GM12878 (cell line): ENCODE measurements around the gene CAPN15. TPM values are rescaled to one million over a fixed set of nuclear protein-coding genes. Genes with fewer than 3 reads are reported as not detected.

ENCODE experiments used
- ATAC-seq: fragments of 200-7000 bp; cut with Tn5 transposase; 3 replicates; pipeline ENCODE4 v1.9.1; 2020; ENCODE audit warnings: mild to moderate bottlenecking, moderate library complexity
- BruUV-seq: library from RNA; stranded (reverse); fragments of 400-500 nt; replicated peaks from 2 replicates; lab custom pipeline; 2021; lab: Mats Ljungman, UMichigan
- CTCF ChIA-PET: fragments of 300-600 bp; sonication (Branson Sonifier 250); formaldehyde crosslinking; extraction: SDS; loops from one replicate; lab custom pipeline; 2021; ENCODE audit warnings: inconsistent platforms; lab: Yijun Ruan, JAX
- POLR2A ChIA-PET: fragments of 350-600 bp; formaldehyde crosslinking; extraction: SDS; loops from one replicate; lab custom pipeline; 2021; ENCODE audit warnings: inconsistent platforms; lab: Charles Lee
- RAD21 ChIA-PET: fragments of 300-600 bp; sonication (Branson Sonifier 250); formaldehyde crosslinking; loops from one replicate; lab custom pipeline; 2023; ENCODE audit warnings: antibody characterized with exemption; ENCODE audit not compliant: unreplicated experiment; lab: Charles Lee
- SMC1A ChIA-PET: fragments of 300-600 bp; sonication (Branson Sonifier 250); formaldehyde crosslinking; loops from one replicate; lab custom pipeline; 2023; ENCODE audit not compliant: unreplicated experiment, uncharacterized antibody; lab: Charles Lee
- DNase-seq: peaks from one replicate; pipeline ENCODE4 v3.0.0-alpha.2; 2011; ENCODE audit warnings: low read depth, low spot score
- FAIRE-seq: peaks from 3 replicates; lab custom pipeline; 2011; peaks lifted over from hg19 to GRCh38; lab: Jason Lieb, UNC
- H2AFZ ChIP-seq: 2 replicates; pipeline ENCODE4 v1.6.0; 2011; ENCODE audit warnings: low read depth, low read length, control low read depth; ENCODE audit not compliant: control insufficient read depth
- H3K27ac ChIP-seq: 2 replicates; pipeline ENCODE4 v1.5.1; 2011; ENCODE audit warnings: control low read depth; ENCODE audit not compliant: control insufficient read depth, insufficient read depth
- H3K27me3 ChIP-seq, 2 experiments: replicated peaks in 1 of 2; 2 replicates each; pipeline versions ENCODE4 v1.6.0 to v1.6.1; 2011; ENCODE audit warnings: low read length in 1 of 2; ENCODE audit not compliant: control insufficient read depth in 2 of 2, insufficient read depth in 2 of 2
- H3K36me3 ChIP-seq, 2 experiments: 2 replicates each; pipeline ENCODE4 v1.5.1; 2011; ENCODE audit warnings: low read length in 1 of 2; ENCODE audit not compliant: control insufficient read depth in 2 of 2, insufficient read depth in 2 of 2
- H3K4me1 ChIP-seq: 2 replicates; pipeline ENCODE4 v1.6.1; 2011; ENCODE audit warnings: mild to moderate bottlenecking, low read length, moderate library complexity, mixed read lengths; ENCODE audit not compliant: control insufficient read depth, insufficient read depth
- H3K4me2 ChIP-seq: 2 replicates; pipeline ENCODE4 v1.6.0; 2011; ENCODE audit warnings: control low read depth; ENCODE audit not compliant: control insufficient read depth, insufficient read depth
- H3K4me3 ChIP-seq: fragments of 200-600 bp; sonication (generic); 2 replicates; pipeline ENCODE4 v1.5.1; 2016
- H3K79me2 ChIP-seq: 2 replicates; pipeline ENCODE4 v1.6.0; 2011; ENCODE audit warnings: low read length; ENCODE audit not compliant: control insufficient read depth, insufficient read depth
- H3K9ac ChIP-seq: 2 replicates; pipeline ENCODE4 v1.8.0; 2011; ENCODE audit warnings: low read length, control low read depth, mixed read lengths; ENCODE audit not compliant: control insufficient read depth, insufficient read depth
- H3K9me3 ChIP-seq: replicated peaks from 3 replicates; pipeline ENCODE4 v1.5.1; 2011; ENCODE audit warnings: mild to moderate bottlenecking, low read length; ENCODE audit not compliant: control insufficient read depth, insufficient read depth
- H4K20me1 ChIP-seq: 2 replicates; pipeline ENCODE4 v1.6.0; 2011; ENCODE audit not compliant: control insufficient read depth, insufficient read depth
- BHLHE40 ChIP-seq, 2 experiments: fragments of 450-650 bp in 1 of 2; IDR thresholded peaks; 2 replicates each; pipeline ENCODE4 v1.6.1; 2011 to 2017; ENCODE audit warnings: low read depth in 2 of 2, borderline replicate concordance in 1 of 2, improper control_type of control experiment in 1 of 2, low read length in 1 of 2, mild to moderate bottlenecking in 1 of 2
- BMI1 ChIP-seq: fragments of 450-650 bp; IDR thresholded peaks from 2 replicates; pipeline ENCODE4 v1.6.1; 2016; ENCODE audit warnings: mild to moderate bottlenecking, moderate library complexity, borderline replicate concordance
- CHD4 ChIP-seq: fragments of 200-600 bp; sonication (generic); IDR thresholded peaks from 2 replicates; pipeline ENCODE4 v1.6.1; 2016; ENCODE audit warnings: mild to moderate bottlenecking
- CREB1 ChIP-seq: IDR thresholded peaks from 2 replicates; pipeline ENCODE4 v1.6.1; 2012; ENCODE audit warnings: low read depth, mild to moderate bottlenecking, inconsistent platforms
- CTCF ChIP-seq, 3 experiments: IDR thresholded peaks in 2 of 3; conservative IDR thresholded peaks in 1 of 3; 2 replicates each; pipeline ENCODE4 v1.5.1; 2011; ENCODE audit warnings: low read depth in 3 of 3, low read length in 3 of 3, mild to moderate bottlenecking in 3 of 3, control low read depth in 2 of 3, moderate library complexity in 2 of 3, inconsistent platforms in 1 of 3, mixed read lengths in 1 of 3; ENCODE audit not compliant: control insufficient read depth in 2 of 3, insufficient read depth in 1 of 3; ENCODE audit errors: extremely low read depth in 1 of 3
- JUND ChIP-seq: IDR thresholded peaks from 2 replicates; pipeline ENCODE4 v1.6.1; 2012; ENCODE audit warnings: low read depth, mild to moderate bottlenecking, low read length, improper control_type of control experiment, moderate library complexity
- POLR2A ChIP-seq: IDR thresholded peaks from 2 replicates; pipeline ENCODE4 v1.6.1; 2011; ENCODE audit warnings: low read depth, mild to moderate bottlenecking, low read length
- POU2F2 ChIP-seq: IDR thresholded peaks from 3 replicates; pipeline ENCODE4 v1.6.1; 2011; ENCODE audit warnings: low read depth, mild to moderate bottlenecking, low read length, borderline replicate concordance
- RAD21 ChIP-seq: IDR thresholded peaks from 2 replicates; pipeline ENCODE4 v1.6.1; 2011; ENCODE audit warnings: mild to moderate bottlenecking, low read depth, low read length, moderate library complexity; ENCODE audit not compliant: insufficient read depth
- SMC3 ChIP-seq: IDR thresholded peaks from 2 replicates; pipeline ENCODE4 v1.6.1; 2011; ENCODE audit warnings: low read length, improper control_type of control experiment, borderline replicate concordance
- YY1 ChIP-seq: IDR thresholded peaks from 2 replicates; pipeline ENCODE4 v1.6.1; 2011; ENCODE audit warnings: low read depth, mild to moderate bottlenecking, low read length
- WGBS: methylation state at CpG from one replicate; pipeline ENCODE4 v1.1.6; 2016; ENCODE audit warnings: low lambda C conversion rate; ENCODE audit not compliant: insufficient replicate concordance, insufficient coverage; ENCODE audit errors: missing lambda C conversion rate; 5-methylcytosine and 5-hydroxymethylcytosine counted together
- in situ Hi-C: fragments of 300-500 bp; cut with MboI; formaldehyde crosslinking; loops from 9 replicates; pipeline ENCODE4 v1.14.3; 2018; ENCODE audit warnings: mixed read lengths
- intact Hi-C: fragments of 100-400 bp; cut with micrococcal nuclease; formaldehyde crosslinking; loops from one replicate; pipeline ENCODE4 v1.14.2; 2022; ENCODE audit not compliant: unreplicated experiment
- polyA plus RNA-seq, 11 experiments: library from polyadenylated mRNA; depleted of rRNA in 4 of 11; unstranded in 6 of 11; stranded (reverse) in 5 of 11; fragments of >200 nt; fragmentation: Nextera tagmentation in 4 of 11; fragmentation: Illumina TruSeq in 1 of 11; extraction: Ambion mirVana in 4 of 11; extraction: Trizol in 1 of 11; gene quantifications; 1 replicate in 1 of 11; 2 replicates in 10 of 11; pipeline versions ENCODE4 v1.2.1 to v1.2.3, GENCODE V29; 2011 to 2016; ENCODE audit warnings: inconsistent platforms in 2 of 11, missing spikeins in 2 of 11, low read depth in 1 of 11
- total RNA-seq, 4 experiments: library from RNA; depleted of rRNA in 3 of 4; stranded (reverse); fragments of >200 nt in 3 of 4; fragmentation: Illumina TruSeq in 1 of 4; extraction: Trizol in 1 of 4; gene quantifications; 2 replicates each; pipeline versions ENCODE4 v1.2.1 to v1.2.3, GENCODE V29; 2013 to 2021

Gene CAPN15
- total and polyA plus RNA-seq, 10 of the 15 experiments (the other 5 are each of a cell fraction or from before 2014, with no cell fraction given): 0.40 to 78.5 (median 8.3) TPM

- H3K4me3 ChIP-seq: no peak overlapping the region
- no peak for DNase-seq
- no peak overlapping the region for H3K4me2 ChIP-seq
- H4K20me1 ChIP-seq: no peaks in the 10 kb centered on the region
- ChIA-PET SMC1A (no interaction called here), RAD21 (no interaction called here), POLR2A (no interaction called here), CTCF (interaction anchor here (1.1 kb wide), 1 partner anchor 9 kb away, joined by 5 read pairs; no protein-coding TSS in a partner anchor)
- H3K4me1 ChIP-seq: no peaks in the 10 kb centered on the region
- H3K79me2 ChIP-seq: no peaks in the 10 kb centered on the region
- in situ Hi-C loops: no loop called here
- no TSS peak for BruUV-seq
- H3K36me3 ChIP-seq: no peaks in the 10 kb centered on the region; a peak in 2 of 4 replicates
- no peaks in the 10 kb centered on the region for H3K9me3 ChIP-seq
- no peaks in the 10 kb centered on the region for H3K27me3 ChIP-seq
- H3K9ac ChIP-seq: no peak overlapping the region
- H2AFZ ChIP-seq: no peak overlapping the region
- FAIRE-seq: no peak
- intact Hi-C loops: loop anchor here (1.0 kb wide), 1 partner anchor 81 kb away; no protein-coding TSS in a partner anchor
- WGBS: 25% methylated on average over 33 of the region's 34 CpGs
- H3K27ac ChIP-seq: no peak overlapping the region
- TF ChIP-seq SMC3 (peak; percentile 52), JUND (no peak), CHD4 (no peak), BHLHE40 (IDR thresholded peaks at IDR 0.05; ENCODE audit: borderline replicate concordance in 1 of 2, low read depth in 2 of 2, low read length in 1 of 2) (peak; percentile 64 to 90; a peak in 3 of 4 replicates), CTCF (IDR thresholded peaks at IDR 0.05 in 2 of 3, conservative IDR thresholded peaks at IDR 0.05 in 1 of 3; ENCODE audit: control insufficient read depth in 2 of 3, extremely low read depth in 1 of 3, insufficient read depth in 1 of 3, low read depth in 3 of 3, low read length in 3 of 3) (peak; percentile 68 to 95 (median 88)), POLR2A (0 out of 2 replicates have a peak, but pooled peaks have one; percentile 28), RAD21 (peak; percentile 63), BMI1 (no peak), POU2F2 (0 out of 3 replicates have a peak, but pooled peaks have one; percentile 20), CREB1 (no peak), YY1 (0 out of 2 replicates have a peak, but pooled peaks have one; percentile 45)
- peak; percentile 97 for ATAC-seq
These were observed 51.4 kb downstream of the CAPN15 start for GRCh38 chr16:578870-579405.
